NCI-H128 (cell line): ENCODE data around the gene DOCK3.
"Not testable (repeated sequence)": the region's sequence is repeated elsewhere in the genome, so short reads cannot be mapped to it uniquely, and the experiment has no call there.

Experiments
- DNase-seq: peaks from one replicate; lab custom pipeline; 2025; ENCODE audit not compliant: unreplicated experiment; lab: John Stamatoyannopoulos, UW

The DOCK3 gene

GRCh38 chr3:50790894-50791293, 116.2 kb downstream of the DOCK3 start:
- DNase-seq: not testable (repeated sequence)

- DNase-seq: no peak
Observed at GRCh38 chr3:50792568-50792967, 117.8 kb downstream of the DOCK3 start.

- not testable (repeated sequence) for DNase-seq
Observed at GRCh38 chr3:50803805-50804204, 129.1 kb downstream of the DOCK3 start.

GRCh38 chr3:50804376-50804775, 129.6 kb downstream of the DOCK3 start:
- DNase-seq: not testable (repeated sequence)

- no peak for DNase-seq
Observed at GRCh38 chr3:50805321-50805720, 130.6 kb downstream of the DOCK3 start.

- DNase-seq: no peak
Observed at GRCh38 chr3:50806031-50806430, 131.3 kb downstream of the DOCK3 start.

- no peak for DNase-seq
Observed at GRCh38 chr3:50806806-50807205, 132.1 kb downstream of the DOCK3 start.

- DNase-seq: no peak
Observed at GRCh38 chr3:50807266-50807665, 132.5 kb downstream of the DOCK3 start.

GRCh38 chr3:50811893-50812292, 137.2 kb downstream of the DOCK3 start:
- no peak for DNase-seq

- no peak for DNase-seq
Observed at GRCh38 chr3:50815844-50816243, 141.1 kb downstream of the DOCK3 start.

GRCh38 chr3:50816894-50817293, 142.2 kb downstream of the DOCK3 start:
- DNase-seq: no peak

- DNase-seq: no peak
Observed at GRCh38 chr3:50817756-50818529, 143.2 kb downstream of the DOCK3 start.

GRCh38 chr3:50819882-50820281, 145.2 kb downstream of the DOCK3 start:
- no peak for DNase-seq

GRCh38 chr3:50825841-50826240, 151.1 kb downstream of the DOCK3 start:
- no peak for DNase-seq

- no peak for DNase-seq
Observed at GRCh38 chr3:50830451-50830850, 155.7 kb downstream of the DOCK3 start.

GRCh38 chr3:50831009-50831408, 156.3 kb downstream of the DOCK3 start:
- not testable (repeated sequence) for DNase-seq

- no peak for DNase-seq
Observed at GRCh38 chr3:50840983-50841489, 166.3 kb downstream of the DOCK3 start.

GRCh38 chr3:50848308-50848707, 173.6 kb downstream of the DOCK3 start:
- DNase-seq: no peak

- no peak for DNase-seq
Observed at GRCh38 chr3:50850639-50851511, 176.1 kb downstream of the DOCK3 start.

- no peak for DNase-seq
Observed at GRCh38 chr3:50853936-50854335, 179.2 kb downstream of the DOCK3 start.

- no peak for DNase-seq
Observed at GRCh38 chr3:50862221-50862620, 187.5 kb downstream of the DOCK3 start.
